ENCODE results near the gene TCL1A.

DNA sequence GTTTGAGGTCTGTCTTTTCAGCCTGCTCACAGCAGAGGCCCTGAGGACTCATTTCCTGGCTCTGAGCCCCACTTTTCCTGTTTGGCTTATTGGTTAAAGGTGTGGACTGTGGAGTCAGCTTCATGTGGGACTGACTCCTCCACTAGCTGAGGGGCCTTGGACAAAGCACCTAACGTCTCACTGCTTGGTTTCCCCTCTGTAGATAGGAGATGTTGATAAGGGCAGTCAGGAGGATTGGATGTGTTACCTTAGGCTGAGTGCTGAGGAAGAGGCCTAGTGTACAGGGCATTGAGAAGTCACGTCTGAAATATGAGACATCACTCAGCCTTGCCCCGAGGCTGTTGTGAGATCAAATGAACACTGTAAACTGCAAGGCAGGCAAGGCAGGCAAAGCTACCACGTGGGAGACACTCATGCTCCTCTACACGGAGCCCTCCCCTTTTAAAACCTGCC, 27.1 kb upstream of the TCL1A start:
- TF ChIP-seq CTCF (IDR thresholded peaks at IDR 0.05) (no peak), EP300 (IDR thresholded peaks at IDR 0.05) (no peak), POLR2A (IDR thresholded peaks at IDR 0.05) (no peak)
